ENCODE data around the gene OR5K1. TPM values are rescaled to one million over a fixed set of nuclear protein-coding genes. Genes with fewer than 3 reads are reported as not detected.

OR5K1 gene
- total RNA-seq, 4 donors from 2014 or later = not detected

- TF ChIP-seq, protein P1, sequence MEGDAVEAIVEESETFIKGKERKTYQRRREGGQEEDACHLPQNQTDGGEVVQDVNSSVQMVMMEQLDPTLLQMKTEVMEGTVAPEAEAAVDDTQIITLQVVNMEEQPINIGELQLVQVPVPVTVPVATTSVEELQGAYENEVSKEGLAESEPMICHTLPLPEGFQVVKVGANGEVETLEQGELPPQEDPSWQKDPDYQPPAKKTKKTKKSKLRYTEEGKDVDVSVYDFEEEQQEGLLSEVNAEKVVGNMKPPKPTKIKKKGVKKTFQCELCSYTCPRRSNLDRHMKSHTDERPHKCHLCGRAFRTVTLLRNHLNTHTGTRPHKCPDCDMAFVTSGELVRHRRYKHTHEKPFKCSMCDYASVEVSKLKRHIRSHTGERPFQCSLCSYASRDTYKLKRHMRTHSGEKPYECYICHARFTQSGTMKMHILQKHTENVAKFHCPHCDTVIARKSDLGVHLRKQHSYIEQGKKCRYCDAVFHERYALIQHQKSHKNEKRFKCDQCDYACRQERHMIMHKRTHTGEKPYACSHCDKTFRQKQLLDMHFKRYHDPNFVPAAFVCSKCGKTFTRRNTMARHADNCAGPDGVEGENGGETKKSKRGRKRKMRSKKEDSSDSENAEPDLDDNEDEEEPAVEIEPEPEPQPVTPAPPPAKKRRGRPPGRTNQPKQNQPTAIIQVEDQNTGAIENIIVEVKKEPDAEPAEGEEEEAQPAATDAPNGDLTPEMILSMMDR (IDR thresholded peaks at IDR 0.05; ENCODE audit: low read depth) = no peak
Observed at GRCh38 chr3:98497381-98497780, 34.4 kb downstream of the OR5K1 start, which contains the start of gene OR5K2. OR5K2 (plus strand) TSS chr3:98497681; CDS start chr3:98497681, 0 bp downstream.

- TF ChIP-seq, protein P1 (IDR thresholded peaks at IDR 0.05; ENCODE audit: low read depth) = no peak
Observed at GRCh38 chr3:98500019-98500418, 37.0 kb downstream of the OR5K1 start.

GRCh38 chr3:98501270-98501669 lies 38.3 kb downstream of the OR5K1 start:
- TF ChIP-seq, protein P1 (IDR thresholded peaks at IDR 0.05; ENCODE audit: low read depth) = no peak

DNA sequence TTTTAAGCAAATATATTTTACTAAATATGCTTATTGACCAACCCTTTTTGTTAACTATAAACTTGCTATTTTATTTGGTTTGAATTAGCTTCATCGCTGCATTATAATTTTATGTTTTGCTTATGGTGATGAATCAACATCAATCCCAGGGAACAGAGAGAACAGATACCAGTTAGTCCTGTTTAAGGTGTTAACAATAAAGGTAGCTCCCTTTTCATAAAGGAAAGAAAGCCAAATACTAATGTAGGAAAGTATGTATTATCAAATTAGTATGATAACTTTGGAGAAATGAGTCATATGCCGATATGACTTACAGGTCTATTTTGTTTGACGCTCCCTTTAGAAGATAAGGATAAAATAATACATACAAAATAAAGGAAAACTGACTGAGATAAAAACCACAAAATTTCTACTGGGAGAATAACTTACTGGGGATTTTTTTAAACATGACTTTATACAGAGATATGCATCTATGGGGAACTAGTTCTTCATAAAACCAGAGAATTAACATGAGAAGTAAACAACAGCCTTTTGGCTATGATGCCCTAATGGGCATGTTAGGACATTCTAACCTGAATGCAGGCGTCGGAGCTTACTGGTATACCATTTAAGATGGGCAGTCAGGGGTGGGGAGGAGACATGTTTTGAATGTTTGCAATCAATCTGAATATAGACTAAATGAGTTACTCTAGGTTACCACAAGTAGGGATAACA lies 39.0 kb downstream of the OR5K1 start:
- TF ChIP-seq, protein P1 (IDR thresholded peaks at IDR 0.05; ENCODE audit: low read depth) = no peak

- TF ChIP-seq, protein P1 (IDR thresholded peaks at IDR 0.05; ENCODE audit: low read depth) = no peak
Observed at GRCh38 chr3:98504539-98504938, 41.5 kb downstream of the OR5K1 start.

DNA sequence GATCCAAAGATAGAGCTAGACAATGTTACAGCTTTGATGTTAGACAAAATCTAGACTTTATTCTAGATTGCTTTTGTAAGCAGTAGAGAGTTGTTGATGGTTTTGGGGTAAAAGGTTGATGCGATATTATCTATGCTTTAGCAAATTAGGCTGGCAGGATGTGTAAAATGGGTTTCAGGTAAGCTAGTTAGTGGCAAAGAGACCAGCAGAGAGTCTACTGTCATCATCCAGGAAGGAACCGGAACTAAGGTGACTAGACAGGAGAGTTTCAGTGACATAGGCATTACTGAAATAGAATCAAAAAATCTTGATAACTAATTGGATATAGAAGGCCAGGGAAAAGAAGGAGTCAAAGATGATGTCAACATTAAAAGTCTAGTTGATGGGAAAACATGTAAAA lies 45.6 kb downstream of the OR5K1 start:
- TF ChIP-seq, protein P1 (IDR thresholded peaks at IDR 0.05; ENCODE audit: low read depth) = no peak

- TF ChIP-seq, protein P1 (IDR thresholded peaks at IDR 0.05; ENCODE audit: low read depth) = no peak
Observed at GRCh38 chr3:98512576-98512975, 49.6 kb downstream of the OR5K1 start.

All from subcutaneous adipose tissue (tissue), 4 donors.